Fibroblast of lung (primary cell): ENCODE results near the gene RGS12.

Experiments used
- EZH2 ChIP-seq: IDR thresholded peaks from 2 replicates; pipeline ENCODE4 v1.5.1; 2012; ENCODE audit warnings: low read length, control low read depth, mild to moderate bottlenecking; ENCODE audit errors: missing control alignments
- TF ChIP-seq, protein P1 (sequence below), 2 donors: IDR thresholded peaks in 1 of 2; conservative IDR thresholded peaks in 1 of 2; 1 replicate in 1 of 2; 2 replicates in 1 of 2; pipeline ENCODE4 v1.5.1; 2011 to 2012; ENCODE audit warnings: low read length in 2 of 2, control low read depth in 1 of 2, inconsistent platforms in 1 of 2, low read depth in 1 of 2, mild to moderate bottlenecking in 1 of 2

DNA sequence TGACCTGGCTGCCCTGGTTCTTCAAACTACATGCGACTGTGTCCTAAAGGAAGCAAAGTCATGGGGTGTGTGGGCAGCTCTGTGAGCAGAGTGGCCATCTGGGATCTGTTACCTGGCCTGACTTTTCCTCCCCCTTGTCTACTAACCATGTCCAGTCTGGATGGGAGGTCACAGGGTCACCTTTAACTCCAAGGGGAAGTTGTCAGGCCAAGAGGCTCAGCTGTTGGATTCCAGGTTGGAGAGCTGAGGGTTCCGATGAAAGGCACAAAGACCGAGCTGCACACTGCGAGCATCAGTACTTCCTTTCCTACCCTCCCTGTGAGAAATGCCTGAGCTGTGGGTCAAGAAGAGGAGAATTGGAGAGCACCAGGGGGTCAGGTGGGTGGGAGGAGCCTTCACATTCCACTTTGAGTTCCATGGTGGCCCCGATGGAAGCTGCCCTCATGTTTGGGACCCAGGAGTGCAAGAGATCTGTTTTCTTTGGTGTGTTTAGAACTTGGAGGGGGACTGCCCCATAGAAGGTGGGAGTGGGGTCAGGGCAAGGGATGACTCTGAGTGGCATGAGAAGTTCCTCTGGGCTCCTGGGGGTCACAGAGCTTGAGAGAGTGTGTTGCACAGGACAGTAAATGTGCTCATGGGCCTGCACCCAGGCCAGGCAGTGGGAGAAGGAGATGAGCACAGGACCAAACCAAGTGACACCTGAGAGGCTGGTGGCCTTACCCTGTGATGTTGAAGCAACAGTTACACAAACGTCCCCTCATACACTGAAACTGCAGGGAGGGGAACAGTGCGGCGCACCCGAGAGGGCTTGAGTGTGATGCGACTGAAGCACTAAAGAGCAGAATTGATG, 36.2 kb downstream of the RGS12 start:
- TF ChIP-seq, protein P1, sequence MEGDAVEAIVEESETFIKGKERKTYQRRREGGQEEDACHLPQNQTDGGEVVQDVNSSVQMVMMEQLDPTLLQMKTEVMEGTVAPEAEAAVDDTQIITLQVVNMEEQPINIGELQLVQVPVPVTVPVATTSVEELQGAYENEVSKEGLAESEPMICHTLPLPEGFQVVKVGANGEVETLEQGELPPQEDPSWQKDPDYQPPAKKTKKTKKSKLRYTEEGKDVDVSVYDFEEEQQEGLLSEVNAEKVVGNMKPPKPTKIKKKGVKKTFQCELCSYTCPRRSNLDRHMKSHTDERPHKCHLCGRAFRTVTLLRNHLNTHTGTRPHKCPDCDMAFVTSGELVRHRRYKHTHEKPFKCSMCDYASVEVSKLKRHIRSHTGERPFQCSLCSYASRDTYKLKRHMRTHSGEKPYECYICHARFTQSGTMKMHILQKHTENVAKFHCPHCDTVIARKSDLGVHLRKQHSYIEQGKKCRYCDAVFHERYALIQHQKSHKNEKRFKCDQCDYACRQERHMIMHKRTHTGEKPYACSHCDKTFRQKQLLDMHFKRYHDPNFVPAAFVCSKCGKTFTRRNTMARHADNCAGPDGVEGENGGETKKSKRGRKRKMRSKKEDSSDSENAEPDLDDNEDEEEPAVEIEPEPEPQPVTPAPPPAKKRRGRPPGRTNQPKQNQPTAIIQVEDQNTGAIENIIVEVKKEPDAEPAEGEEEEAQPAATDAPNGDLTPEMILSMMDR (conservative IDR thresholded peaks at IDR 0.05 in 1 of 2, IDR thresholded peaks at IDR 0.05 in 1 of 2; ENCODE audit: low read depth in 1 of 2, low read length in 2 of 2): no peak
- TF ChIP-seq EZH2: no peak
